SK-N-SH treated with all-trans-retinoic acid at 6 μM for 48 hours (cell line): ENCODE results near the gene DNAJA2.

Experiments
- ATAC-seq: fragments of 200-7000 bp; cut with Tn5 transposase; 3 replicates; pipeline ENCODE4 v1.9.1; 2020; ENCODE audit warnings: mild to moderate bottlenecking, moderate library complexity
- ARNTL ChIP-seq: fragments of 450-650 bp; formaldehyde crosslinking; IDR thresholded peaks from 2 replicates; pipeline ENCODE4 v1.5.0; 2020; ENCODE audit warnings: low read depth, mild to moderate bottlenecking, moderate library complexity, borderline replicate concordance
- BACH2 ChIP-seq: fragments of 250-450 bp; sonication (Bioruptor Pico); IDR thresholded peaks from 2 replicates; pipeline ENCODE4 v1.9.0; 2021; ENCODE audit warnings: mild to moderate bottlenecking, borderline replicate concordance
- CREB5 ChIP-seq: fragments of 250-450 bp; sonication (Bioruptor Pico); IDR thresholded peaks from 2 replicates; pipeline ENCODE4 v1.5.1; 2020; ENCODE audit warnings: low read depth, mild to moderate bottlenecking, moderate library complexity
- CSDC2 ChIP-seq: fragments of 250-450 bp; sonication (Bioruptor Pico); IDR thresholded peaks from 2 replicates; pipeline ENCODE4 v1.5.0; 2020; ENCODE audit warnings: mild to moderate bottlenecking, moderate library complexity
- ESRRG ChIP-seq: fragments of 250-450 bp; sonication (Bioruptor Pico); IDR thresholded peaks from 2 replicates; pipeline ENCODE4 v1.6.1; 2021; ENCODE audit warnings: mild to moderate bottlenecking
- ISL1 ChIP-seq: fragments of 250-450 bp; sonication (Bioruptor Pico); IDR thresholded peaks from 2 replicates; pipeline ENCODE4 v2.1.2; 2022; ENCODE audit warnings: mild to moderate bottlenecking, moderate library complexity
- OSR1 ChIP-seq: fragments of 250-450 bp; sonication (Bioruptor Pico); IDR thresholded peaks from 2 replicates; pipeline ENCODE4 v1.8.0; 2022; ENCODE audit warnings: moderate library complexity, mild to moderate bottlenecking, inconsistent platforms
- PATZ1 ChIP-seq: fragments of 250-450 bp; sonication (Bioruptor Pico); IDR thresholded peaks from 2 replicates; pipeline ENCODE4 v1.8.0; 2020; ENCODE audit warnings: mild to moderate bottlenecking, moderate library complexity, borderline replicate concordance
- POU6F1 ChIP-seq: fragments of 250-450 bp; sonication (Bioruptor Pico); IDR thresholded peaks from 2 replicates; pipeline ENCODE4 v1.8.0; 2021; ENCODE audit warnings: low read depth, mild to moderate bottlenecking, moderate library complexity, borderline replicate concordance
- PPARA ChIP-seq: fragments of 250-450 bp; sonication (Bioruptor Pico); IDR thresholded peaks from 2 replicates; pipeline ENCODE4 v1.5.0; 2020; ENCODE audit warnings: mild to moderate bottlenecking, borderline replicate concordance
- RARB ChIP-seq: fragments of 250-450 bp; sonication (Bioruptor Pico); IDR thresholded peaks from 2 replicates; pipeline ENCODE4 v1.8.0; 2021; ENCODE audit warnings: mild to moderate bottlenecking, moderate library complexity
- SNAI2 ChIP-seq: fragments of 250-450 bp; sonication (Bioruptor Pico); IDR thresholded peaks from 2 replicates; pipeline ENCODE4 v1.5.0; 2020; ENCODE audit warnings: mild to moderate bottlenecking, moderate library complexity
- TCF4 ChIP-seq: fragments of 250-450 bp; sonication (Bioruptor Pico); IDR thresholded peaks from 2 replicates; pipeline ENCODE4 v1.8.0; 2021; ENCODE audit warnings: mild to moderate bottlenecking, moderate library complexity, borderline replicate concordance
- ZFP3 ChIP-seq: fragments of 250-450 bp; sonication (Bioruptor Pico); IDR thresholded peaks from 2 replicates; pipeline ENCODE4 v1.5.0; 2020; ENCODE audit warnings: mild to moderate bottlenecking, moderate library complexity
- ZFP30 ChIP-seq: fragments of 450-650 bp; formaldehyde crosslinking; IDR thresholded peaks from 2 replicates; pipeline ENCODE4 v1.5.0; 2022; ENCODE audit warnings: mild to moderate bottlenecking, moderate library complexity
- ZNF565 ChIP-seq: fragments of 450-650 bp; formaldehyde crosslinking; conservative IDR thresholded peaks from 2 replicates; pipeline ENCODE4 v1.5.0; 2020; ENCODE audit warnings: low read depth, mild to moderate bottlenecking, moderate library complexity
- ZNF70 ChIP-seq: fragments of 450-650 bp; formaldehyde crosslinking; IDR thresholded peaks from 2 replicates; pipeline ENCODE4 v1.5.0; 2020; ENCODE audit warnings: mild to moderate bottlenecking, moderate library complexity
- TF ChIP-seq, protein P1 (sequence below): fragments of 250-450 bp; sonication (Bioruptor Pico); IDR thresholded peaks from 2 replicates; pipeline ENCODE4 v1.5.0; 2020; ENCODE audit warnings: mild to moderate bottlenecking, moderate library complexity
- TF ChIP-seq, protein P2 (sequence below): fragments of 250-450 bp; sonication (Bioruptor Pico); IDR thresholded peaks from 2 replicates; pipeline ENCODE4 v1.5.1; 2021; ENCODE audit warnings: mild to moderate bottlenecking, moderate library complexity

DNAJA2 gene

GRCh38 chr16:46975165-46975564, 1.7 kb upstream of the DNAJA2 start:
- no peak for TF ChIP-seq POU6F1 (CRISPR knock-in tag)
- no peak for TF ChIP-seq OSR1
- TF ChIP-seq PPARA (CRISPR knock-in tag): no peak
- TF ChIP-seq ISL1 (CRISPR knock-in tag): no peak
- no peak for TF ChIP-seq ZFP30 (CRISPR knock-in tag)
- no peak for TF ChIP-seq BACH2 (CRISPR knock-in tag)
- no peak for TF ChIP-seq PATZ1 (CRISPR knock-in tag)
- TF ChIP-seq CSDC2 (CRISPR knock-in tag): no peak
- no peak for TF ChIP-seq SNAI2 (CRISPR knock-in tag)
- no peak for TF ChIP-seq ESRRG
- TF ChIP-seq, protein P1, sequence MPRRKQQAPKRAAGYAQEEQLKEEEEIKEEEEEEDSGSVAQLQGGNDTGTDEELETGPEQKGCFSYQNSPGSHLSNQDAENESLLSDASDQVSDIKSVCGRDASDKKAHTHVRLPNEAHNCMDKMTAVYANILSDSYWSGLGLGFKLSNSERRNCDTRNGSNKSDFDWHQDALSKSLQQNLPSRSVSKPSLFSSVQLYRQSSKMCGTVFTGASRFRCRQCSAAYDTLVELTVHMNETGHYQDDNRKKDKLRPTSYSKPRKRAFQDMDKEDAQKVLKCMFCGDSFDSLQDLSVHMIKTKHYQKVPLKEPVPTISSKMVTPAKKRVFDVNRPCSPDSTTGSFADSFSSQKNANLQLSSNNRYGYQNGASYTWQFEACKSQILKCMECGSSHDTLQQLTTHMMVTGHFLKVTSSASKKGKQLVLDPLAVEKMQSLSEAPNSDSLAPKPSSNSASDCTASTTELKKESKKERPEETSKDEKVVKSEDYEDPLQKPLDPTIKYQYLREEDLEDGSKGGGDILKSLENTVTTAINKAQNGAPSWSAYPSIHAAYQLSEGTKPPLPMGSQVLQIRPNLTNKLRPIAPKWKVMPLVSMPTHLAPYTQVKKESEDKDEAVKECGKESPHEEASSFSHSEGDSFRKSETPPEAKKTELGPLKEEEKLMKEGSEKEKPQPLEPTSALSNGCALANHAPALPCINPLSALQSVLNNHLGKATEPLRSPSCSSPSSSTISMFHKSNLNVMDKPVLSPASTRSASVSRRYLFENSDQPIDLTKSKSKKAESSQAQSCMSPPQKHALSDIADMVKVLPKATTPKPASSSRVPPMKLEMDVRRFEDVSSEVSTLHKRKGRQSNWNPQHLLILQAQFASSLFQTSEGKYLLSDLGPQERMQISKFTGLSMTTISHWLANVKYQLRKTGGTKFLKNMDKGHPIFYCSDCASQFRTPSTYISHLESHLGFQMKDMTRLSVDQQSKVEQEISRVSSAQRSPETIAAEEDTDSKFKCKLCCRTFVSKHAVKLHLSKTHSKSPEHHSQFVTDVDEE (CRISPR knock-in tag): no peak
- TF ChIP-seq ZNF565 (CRISPR knock-in tag): no peak
- TF ChIP-seq, protein P2, sequence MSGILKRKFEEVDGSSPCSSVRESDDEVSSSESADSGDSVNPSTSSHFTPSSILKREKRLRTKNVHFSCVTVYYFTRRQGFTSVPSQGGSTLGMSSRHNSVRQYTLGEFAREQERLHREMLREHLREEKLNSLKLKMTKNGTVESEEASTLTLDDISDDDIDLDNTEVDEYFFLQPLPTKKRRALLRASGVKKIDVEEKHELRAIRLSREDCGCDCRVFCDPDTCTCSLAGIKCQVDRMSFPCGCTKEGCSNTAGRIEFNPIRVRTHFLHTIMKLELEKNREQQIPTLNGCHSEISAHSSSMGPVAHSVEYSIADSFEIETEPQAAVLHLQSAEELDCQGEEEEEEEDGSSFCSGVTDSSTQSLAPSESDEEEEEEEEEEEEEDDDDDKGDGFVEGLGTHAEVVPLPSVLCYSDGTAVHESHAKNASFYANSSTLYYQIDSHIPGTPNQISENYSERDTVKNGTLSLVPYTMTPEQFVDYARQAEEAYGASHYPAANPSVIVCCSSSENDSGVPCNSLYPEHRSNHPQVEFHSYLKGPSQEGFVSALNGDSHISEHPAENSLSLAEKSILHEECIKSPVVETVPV (CRISPR knock-in tag): no peak
- TF ChIP-seq TCF4 (CRISPR knock-in tag): no peak
- no peak for TF ChIP-seq CREB5 (CRISPR knock-in tag)
- no peak for ATAC-seq

GRCh38 chr16:46974352-46974751, 878 bp upstream of the DNAJA2 start:
- TF ChIP-seq, protein P1 (CRISPR knock-in tag): 0 out of 2 replicates have a peak, but pooled peaks have one; percentile 34
- TF ChIP-seq SNAI2 (CRISPR knock-in tag) (peak; percentile 53; the same call in 1 of the 2 replicates), ARNTL (no peak), ZNF70 (CRISPR knock-in tag) (no peak; the same call in 1 of the 2 replicates), RARB (CRISPR knock-in tag) (no peak), ISL1 (CRISPR knock-in tag) (peak; percentile 31; the same call in 1 of the 2 replicates), ZFP3 (CRISPR knock-in tag) (peak; percentile 15; the same call in 1 of the 2 replicates), PATZ1 (CRISPR knock-in tag) (no peak)
- no peak for ATAC-seq
